Islet precursor cell (in vitro differentiated cells): Measurements from ENCODE around the gene TREM1.
A peak's percentile ranks its signal among the peaks of the same experiment; 100 is the strongest.
"Not testable (repeated sequence)": the region's sequence is repeated elsewhere in the genome, so short reads cannot be mapped to it uniquely, and the experiment has no call there.

Experiments used
- DNase-seq: peaks from one replicate; pipeline ENCODE4 v3.0.0-alpha.2; 2018

The TREM1 gene

DNA sequence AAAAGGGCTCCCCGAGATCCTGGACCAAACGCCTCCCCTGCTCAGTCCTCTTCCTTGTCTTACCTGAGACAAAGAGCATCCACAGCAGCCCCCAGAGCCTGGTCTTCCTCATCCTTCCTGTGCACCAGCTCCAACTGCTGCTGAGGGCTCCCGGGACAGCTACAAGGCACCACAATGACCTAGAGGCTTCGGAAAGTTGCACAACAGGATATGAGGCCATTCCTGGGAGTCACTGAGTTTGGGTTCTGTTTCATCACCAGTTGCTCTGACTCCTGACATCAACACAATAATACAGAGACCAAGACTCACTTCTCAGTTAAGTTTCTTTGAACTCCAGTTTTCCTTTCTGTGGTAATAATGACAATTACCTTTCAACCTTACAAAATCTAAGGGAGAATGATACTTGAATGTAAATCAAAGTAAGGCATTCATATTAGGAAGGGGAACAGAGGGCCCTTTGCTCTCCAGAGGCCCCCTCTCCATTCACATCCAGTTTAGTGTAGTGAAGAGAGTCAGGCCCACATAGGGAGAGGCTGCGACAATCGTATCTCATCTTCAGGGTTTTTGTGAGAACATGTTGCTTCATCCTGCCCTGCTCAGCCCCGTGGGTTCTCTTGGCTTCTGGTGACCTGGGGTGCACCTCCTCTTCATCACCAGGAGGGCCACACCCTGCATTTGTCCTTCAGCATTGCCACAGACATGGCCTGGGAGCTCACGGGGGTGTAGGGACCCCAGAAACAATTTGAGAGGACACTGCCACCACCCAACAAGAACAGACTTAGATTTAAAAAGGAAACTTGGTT lies at the start of gene TREM1:
TREM1 (minus strand) TSS at position 139 of the 803 bp plus-strand sequence; CDS start at position 112, 27 bp downstream.
- peak; percentile 67 for DNase-seq

DNA sequence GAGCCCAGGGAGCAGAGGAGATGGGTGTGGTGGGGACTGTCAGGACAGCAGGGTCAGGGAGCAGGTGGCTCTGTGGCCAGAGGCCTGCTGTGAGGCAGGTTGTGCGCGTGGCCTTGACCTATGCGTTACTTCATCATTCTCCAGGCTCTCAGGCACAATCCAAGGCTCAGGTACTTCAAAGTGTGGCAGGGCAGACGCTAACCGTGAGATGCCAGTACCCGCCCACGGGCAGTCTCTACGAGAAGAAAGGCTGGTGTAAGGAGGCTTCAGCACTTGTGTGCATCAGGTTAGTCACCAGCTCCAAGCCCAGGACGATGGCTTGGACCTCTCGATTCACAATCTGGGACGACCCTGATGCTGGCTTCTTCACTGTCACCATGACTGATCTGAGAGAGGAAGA lies 49.5 kb upstream of the TREM1 start:
- DNase-seq: no peak

DNA sequence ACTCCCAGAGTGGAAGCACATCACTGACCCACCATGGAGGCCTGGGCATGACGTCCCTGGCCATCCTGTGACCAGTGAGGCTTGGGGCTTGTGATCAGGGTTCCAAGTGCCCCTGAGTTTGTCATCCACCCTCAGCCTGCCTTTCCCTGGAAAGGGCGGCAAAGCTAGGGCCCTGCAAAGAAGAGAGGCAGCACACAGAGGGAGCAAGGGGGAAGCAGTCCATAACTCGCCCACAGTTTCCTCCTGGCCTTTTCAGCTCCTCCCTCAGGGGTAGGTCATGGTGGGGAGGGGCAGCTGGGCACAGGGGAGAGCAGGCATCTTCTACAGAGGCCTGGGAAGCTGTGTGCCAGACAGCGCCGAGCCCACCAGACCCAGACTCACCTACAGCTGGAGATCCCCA lies 48.8 kb upstream of the TREM1 start, which contains the start of gene NCR2:
NCR2 (plus strand) TSS at position 313 of the 400 bp plus-strand sequence. CDS start 269 bp downstream, outside the sequence.
- no peak for DNase-seq

- peak; percentile 57 for DNase-seq
These were observed 48.1 kb upstream of the TREM1 start for GRCh38 chr6:41334482-41335040.

- DNase-seq: no peak
These were observed 46.6 kb upstream of the TREM1 start for GRCh38 chr6:41332842-41333736.

DNA sequence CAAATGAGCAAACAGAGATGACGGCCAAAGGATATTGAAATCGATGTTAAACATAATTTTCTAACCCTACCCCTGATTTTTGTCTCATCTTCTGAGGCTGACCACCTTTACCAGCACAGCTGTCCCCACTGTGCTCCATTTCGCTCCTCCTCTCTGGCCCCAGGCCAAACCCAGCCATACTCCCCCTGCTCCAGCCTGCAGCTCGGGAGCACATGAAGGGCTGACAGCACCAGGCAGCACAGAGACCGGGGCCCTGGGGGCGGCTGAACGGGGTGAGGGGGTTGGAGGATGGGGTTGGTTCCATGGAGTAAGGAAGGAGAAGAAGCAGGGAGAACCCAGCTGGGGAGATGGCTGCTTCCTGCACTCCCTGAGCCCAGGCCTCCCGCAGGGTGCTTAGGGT lies 45.8 kb upstream of the TREM1 start:
- no peak for DNase-seq

DNA sequence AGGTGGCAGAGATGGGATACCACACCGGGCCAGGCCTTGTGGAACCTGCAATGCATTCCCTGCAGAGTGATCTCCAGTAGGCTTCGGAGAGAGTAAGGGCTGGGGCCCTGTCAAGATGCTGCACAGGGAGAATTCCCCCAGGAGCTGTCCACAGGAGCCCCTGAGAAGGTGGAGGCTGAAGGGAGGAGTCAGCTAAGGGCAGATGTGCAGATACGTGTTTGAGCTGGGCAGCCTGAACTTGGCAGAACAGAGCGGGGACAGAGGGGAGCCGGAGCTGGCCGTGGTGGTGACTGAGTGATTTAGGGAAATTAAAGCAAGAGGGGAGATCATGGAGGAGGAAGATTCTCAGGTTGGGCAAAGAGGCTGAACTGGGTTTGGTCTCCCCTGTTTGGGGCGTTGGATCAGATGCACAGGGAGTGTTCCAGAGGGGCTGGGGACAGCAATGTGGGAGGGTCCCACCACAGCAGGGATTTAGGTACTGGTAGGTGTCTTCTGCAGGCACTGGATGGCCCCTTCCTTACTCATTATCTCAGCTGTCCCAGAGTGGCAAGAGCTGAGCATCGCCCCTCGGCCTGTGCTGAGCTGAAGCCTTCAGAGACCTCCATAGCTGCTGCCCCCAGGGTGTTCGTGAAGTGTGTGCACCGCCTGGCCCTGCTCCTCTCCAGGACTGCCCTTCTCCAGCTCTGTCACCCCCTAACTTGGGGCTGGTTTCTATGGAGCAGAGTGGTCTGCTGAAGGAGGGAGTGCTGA lies 45.1 kb upstream of the TREM1 start:
- no peak for DNase-seq

- no peak for DNase-seq
These were observed 40.7 kb upstream of the TREM1 start for GRCh38 chr6:41327177-41327576.

- DNase-seq: no peak
These were observed 39.6 kb upstream of the TREM1 start for GRCh38 chr6:41326092-41326491.

- DNase-seq: no peak
These were observed 39.1 kb upstream of the TREM1 start for GRCh38 chr6:41325446-41326066.

DNA sequence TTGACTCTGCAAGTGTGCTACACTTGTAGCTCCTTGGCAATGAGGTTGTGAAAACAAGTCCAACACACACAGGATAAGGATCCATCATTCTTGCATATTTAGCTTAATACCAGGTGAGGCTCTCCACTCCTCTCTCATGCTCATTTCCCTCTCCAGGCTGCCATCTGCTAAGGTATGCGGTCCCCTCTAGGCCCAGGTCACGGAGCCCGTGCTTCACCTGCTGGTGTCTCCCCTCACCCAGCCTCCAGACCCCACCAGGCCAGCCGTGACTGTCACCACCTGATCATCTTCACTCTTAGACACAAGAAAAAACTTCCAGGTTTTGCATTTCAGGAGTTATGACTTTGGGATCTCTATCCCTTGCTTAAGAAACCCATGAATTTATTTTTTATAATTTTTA lies 34.7 kb upstream of the TREM1 start:
- no peak for DNase-seq

GRCh38 chr6:41318654-41319565 lies 32.4 kb upstream of the TREM1 start:
- DNase-seq: peak; percentile 93

GRCh38 chr6:41318261-41318653 lies 31.8 kb upstream of the TREM1 start:
- DNase-seq: no peak

- no peak for DNase-seq
These were observed 29.6 kb upstream of the TREM1 start for GRCh38 chr6:41315943-41316620.

GRCh38 chr6:41315203-41315602 lies 28.7 kb upstream of the TREM1 start:
- no peak for DNase-seq

- no peak for DNase-seq
These were observed 19.8 kb upstream of the TREM1 start for GRCh38 chr6:41306187-41306854.

DNA sequence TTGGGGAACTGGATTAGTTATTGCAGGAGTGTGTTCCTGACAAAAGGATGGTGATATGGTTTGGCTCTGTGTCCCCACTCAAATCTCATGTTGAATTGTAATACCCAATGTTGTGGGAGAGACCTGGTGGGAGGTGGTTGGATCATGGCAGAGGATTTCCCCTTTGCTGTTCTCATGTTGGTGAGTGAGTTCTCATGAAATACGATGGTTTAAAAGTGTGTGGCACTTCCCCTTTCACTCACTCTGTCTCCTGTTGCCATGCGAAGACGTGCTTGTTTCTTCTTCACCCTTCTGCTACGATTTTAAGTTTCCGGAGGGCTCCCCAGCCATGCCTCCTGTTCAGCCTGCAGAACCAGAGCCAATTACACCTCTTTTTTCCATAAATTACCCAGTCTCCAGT lies 16.2 kb upstream of the TREM1 start:
- DNase-seq: no peak

DNA sequence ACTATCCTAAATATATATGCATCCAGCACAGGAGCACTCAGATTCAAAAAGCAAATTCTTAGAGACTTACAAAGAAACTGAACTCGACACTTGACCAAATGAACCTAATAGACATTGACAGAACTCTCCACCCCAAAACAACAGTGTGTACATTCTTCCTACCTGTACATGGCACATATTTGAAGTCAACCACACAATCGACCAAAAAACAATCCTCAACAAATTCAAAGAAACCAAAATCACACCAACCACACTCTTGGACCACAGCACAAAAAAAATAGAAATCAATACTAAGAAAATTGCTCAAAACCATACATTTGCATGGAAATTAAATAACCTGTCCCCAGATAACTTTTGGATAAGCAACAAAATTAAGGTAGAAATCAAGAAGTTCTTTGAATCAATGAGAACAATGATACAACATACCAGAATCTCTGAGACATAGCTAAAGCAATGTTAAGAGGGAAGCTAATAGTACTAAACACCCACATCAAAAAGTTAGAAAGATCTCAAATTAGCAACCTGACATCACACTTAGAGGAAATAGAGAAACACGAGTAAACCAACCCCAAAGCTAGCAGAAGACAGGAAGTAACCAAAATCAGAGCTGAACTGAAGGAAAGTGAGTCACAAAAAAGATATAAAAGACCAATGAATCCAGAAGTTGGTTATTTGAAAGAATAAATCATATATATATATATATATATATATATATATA lies 12.5 kb upstream of the TREM1 start:
- no peak for DNase-seq

DNA sequence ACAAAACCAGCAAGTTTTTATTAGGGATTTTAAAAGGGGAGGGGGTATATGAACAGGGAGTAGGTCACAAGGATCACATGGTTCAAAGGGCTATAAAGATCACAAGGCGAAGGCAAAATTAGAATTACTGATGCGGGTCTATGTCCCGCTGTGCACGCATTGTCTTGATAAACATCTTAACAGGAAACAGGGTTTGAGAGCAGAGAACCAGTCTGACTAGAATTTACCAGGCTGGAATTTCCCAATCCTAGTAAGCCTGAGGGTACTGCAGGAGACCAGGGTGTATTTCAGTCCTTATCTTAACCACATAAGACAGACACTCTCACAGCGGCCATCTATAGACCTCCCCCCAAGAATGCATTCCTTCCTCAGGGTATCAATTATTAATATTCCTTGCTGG lies 10.8 kb upstream of the TREM1 start:
- not testable (repeated sequence) for DNase-seq
